Testis (tissue), 3 donors: ENCODE results near the gene PSTPIP1. TPM values are rescaled to one million over a fixed set of nuclear protein-coding genes. Genes with fewer than 3 reads are reported as not detected.

ENCODE experiments used
- DNase-seq: peaks from one replicate; pipeline ENCODE4 v3.0.0-alpha.2; 2019
- H3K27ac ChIP-seq, 2 donors: fragments of 200-600 bp; sonication (generic); one replicate each; pipeline ENCODE4 v1.5.1; 2019
- H3K27me3 ChIP-seq: fragments of 200-600 bp; sonication (generic); one replicate; pipeline ENCODE4 v1.5.1; 2019
- H3K36me3 ChIP-seq: fragments of 200-600 bp; sonication (generic); one replicate; pipeline ENCODE4 v1.5.1; 2017; ENCODE audit warnings: low read depth; ENCODE audit errors: missing control alignments
- H3K4me1 ChIP-seq: fragments of 200-600 bp; sonication (generic); one replicate; pipeline ENCODE4 v1.5.1; 2019
- H3K4me3 ChIP-seq, 2 donors: fragments of 200-600 bp; sonication (generic); one replicate each; pipeline ENCODE4 v1.5.1; 2017 to 2019
- H3K9me3 ChIP-seq: fragments of 200-600 bp; sonication (generic); one replicate; pipeline ENCODE4 v1.5.1; 2017
- CTCF ChIP-seq, 3 experiments: fragments of 450-650 bp in 2 of 3; fragments of 200-600 bp in 1 of 3; sonication (generic) in 1 of 3; IDR thresholded peaks; one replicate each; pipeline ENCODE4 v1.5.1; 2016 to 2019; ENCODE audit warnings: antibody characterized with exemption in 3 of 3, mild to moderate bottlenecking in 2 of 3, moderate library complexity in 1 of 3
- POLR2A ChIP-seq: fragments of 450-650 bp; IDR thresholded peaks from one replicate; pipeline ENCODE4 v1.6.1; 2017; ENCODE audit warnings: antibody characterized with exemption, mild to moderate bottlenecking, moderate library complexity
- WGBS, 2 donors: methylation state at CpG; one replicate each; pipeline ENCODE4 v1.1.5; 2018; 5-methylcytosine and 5-hydroxymethylcytosine counted together
- intact Hi-C: fragments of 100-400 bp; cut with DNase I; formaldehyde crosslinking; loops from one replicate; pipeline ENCODE4 v1.15.1; 2023; ENCODE audit warnings: low total_unique reads
- polyA plus RNA-seq: library from polyadenylated mRNA; stranded (reverse); fragments of 350-450 nt; fragmentation: Illumina TruSeq; extraction: RNeasy Lipid Tissue Mini Kit (QIAGEN cat#74804); gene quantifications from one replicate; pipeline ENCODE4 v1.2.3, GENCODE V29; 2014; ENCODE audit warnings: low read depth, low replicate concordance; ENCODE audit not compliant: insufficient read depth
- total RNA-seq, 2 donors: library from RNA; depleted of rRNA; stranded (reverse); fragments of >200 nt; gene quantifications; one replicate each; pipeline ENCODE4 v1.2.3, GENCODE V29; 2016

Gene PSTPIP1
- total and polyA plus RNA-seq, 3 donors from 2014 or later = 5.0 to 8.6 (median 7.9) TPM

- Histone ChIP-seq H3K4me3 (no peak overlapping the region), H3K4me1 (no peaks in the 10 kb centered on the region), H3K27ac (no peak overlapping the region), H3K36me3 (no peaks in the 10 kb centered on the region), H3K27me3 (no peaks in the 10 kb centered on the region), H3K9me3 (no peaks in the 10 kb centered on the region)
- no peak for TF ChIP-seq POLR2A
- no peak for TF ChIP-seq CTCF (IDR thresholded peaks at IDR 0.05)
- intact Hi-C loops = no loop called here
- DNase-seq = no peak
- 89 to 90% methylated on average over 7 of the region's 7 CpGs for WGBS, 2 donors
These were observed 51.9 kb downstream of the PSTPIP1 start for GRCh38 chr15:77046704-77047412.

GRCh38 chr15:77048135-77048876 is 53.4 kb downstream of the PSTPIP1 start:
- WGBS, 2 donors = 95% methylated on average over 1 of the region's 1 CpG
- Histone ChIP-seq H3K4me1 (no peaks in the 10 kb centered on the region), H3K9me3 (no peaks in the 10 kb centered on the region), H3K27me3 (no peaks in the 10 kb centered on the region), H3K36me3 (no peaks in the 10 kb centered on the region), H3K27ac (no peak overlapping the region), H3K4me3 (no peak overlapping the region)
- TF ChIP-seq POLR2A = no peak
- TF ChIP-seq CTCF (IDR thresholded peaks at IDR 0.05) = no peak
- intact Hi-C loops = no loop called here
- no peak for DNase-seq

GRCh38 chr15:77052556-77052955 is 57.6 kb downstream of the PSTPIP1 start:
- no peak overlapping the region for H3K27ac ChIP-seq
- H3K4me3 ChIP-seq = no peak overlapping the region
- no peak for DNase-seq
- H3K9me3 ChIP-seq = no peaks in the 10 kb centered on the region
- H3K4me1 ChIP-seq = no peaks in the 10 kb centered on the region
- intact Hi-C loops = no loop called here
- no peak for TF ChIP-seq POLR2A
- TF ChIP-seq CTCF (IDR thresholded peaks at IDR 0.05) = no peak
- no peaks in the 10 kb centered on the region for H3K36me3 ChIP-seq
- H3K27me3 ChIP-seq = no peaks in the 10 kb centered on the region
- 86% methylated on average over 2 of the region's 2 CpGs for WGBS, 2 donors

- TF ChIP-seq POLR2A = no peak
- TF ChIP-seq CTCF (IDR thresholded peaks at IDR 0.05) = no peak
- no peaks in the 10 kb centered on the region for H3K36me3 ChIP-seq
- H3K27me3 ChIP-seq = no peaks in the 10 kb centered on the region
- no peaks in the 10 kb centered on the region for H3K4me1 ChIP-seq
- H3K9me3 ChIP-seq = no peaks in the 10 kb centered on the region
- 96 to 97% methylated on average over 2 of the region's 2 CpGs for WGBS, 2 donors
- H3K4me3 ChIP-seq = no peak overlapping the region
- no peak for DNase-seq
- no peak overlapping the region for H3K27ac ChIP-seq
- intact Hi-C loops = no loop called here
These were observed 58.8 kb downstream of the PSTPIP1 start for GRCh38 chr15:77053709-77054108.
